Measurements from ENCODE around the gene TRIM33. TPM values are rescaled to one million over a fixed set of nuclear protein-coding genes. Genes with fewer than 3 reads are reported as not detected.

Gene TRIM33
- total and polyA plus RNA-seq, 2 donors (not counting 1 experiment from before 2014, with no cell fraction given): 13.7 to 61.0 TPM

DNA sequence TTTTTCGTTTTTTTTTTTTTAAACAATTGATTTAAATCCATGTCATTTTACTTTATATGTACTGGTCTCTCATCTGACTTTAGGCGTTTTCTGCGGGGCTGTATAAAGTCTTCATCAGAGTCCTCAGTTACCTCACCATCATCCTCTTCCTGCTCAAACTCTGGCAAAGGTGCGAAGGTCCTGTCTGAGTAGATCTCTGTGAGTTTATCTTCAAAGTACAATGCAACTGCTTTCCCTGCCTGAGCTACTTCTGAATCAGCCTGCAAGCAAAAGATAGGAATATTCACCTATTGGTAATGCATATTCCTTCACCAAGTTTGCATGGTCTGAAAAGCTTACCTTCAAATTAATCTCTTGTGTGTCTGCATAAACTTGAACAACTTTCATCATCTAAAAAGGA lies 113.4 kb downstream of the TRIM33 start:
- Histone ChIP-seq H3K79me2 (ENCODE audit: control insufficient read depth, insufficient read depth, low read length) (no peaks in the 10 kb centered on the region), H3K9me3 (ENCODE audit: control extremely low read depth in 1 of 3, control insufficient read depth in 2 of 3, insufficient read depth in 1 of 3, low read length in 2 of 3) (no peaks in the 10 kb centered on the region), H3K4me3 (ENCODE audit: control extremely low read depth in 1 of 5, extremely low read depth in 1 of 5, insufficient read depth in 1 of 5, low read depth in 2 of 5, low read length in 4 of 5) (no peak overlapping the region), H3K4me2 (replicated peaks; ENCODE audit: low read depth, low read length, poor library complexity, severe bottlenecking) (no peak overlapping the region), H3K9ac (ENCODE audit: low read length) (no peak overlapping the region), H3K4me1 (ENCODE audit: control insufficient read depth in 2 of 2, insufficient read depth in 2 of 2, low read length in 2 of 2) (no peaks in the 10 kb centered on the region), H3K36me3 (replicated peaks in 1 of 2; ENCODE audit: control extremely low read depth in 1 of 2, control insufficient read depth in 1 of 2, extremely low read depth in 1 of 2, insufficient read depth in 2 of 2, low read length in 1 of 2) (peaks cover 3 to 36% of the 10 kb centered on the region in 2 experiments), H3K27ac (ENCODE audit: low read length in 2 of 2) (no peak overlapping the region), H3K27me3 (replicated peaks in 1 of 4; ENCODE audit: control extremely low read depth in 1 of 4, control insufficient read depth in 3 of 4, insufficient read depth in 4 of 4, low read length in 3 of 4) (no peaks in the 10 kb centered on the region), H2AFZ (ENCODE audit: insufficient read depth, low read depth, low read length, poor library complexity, severe bottlenecking) (no peak overlapping the region), H4K20me1 (ENCODE audit: control insufficient read depth, insufficient read depth, low read length, poor library complexity, severe bottlenecking) (no peaks in the 10 kb centered on the region)
- no peaks in the 10 kb centered on the region for H3K4me1 Mint-ChIP-seq
- no peak for ATAC-seq (ENCODE audit: low read depth)
- CTCF ChIA-PET: interaction anchor here (0.6 kb wide), 2 partner anchors 115 to 166 kb away, joined by 3 to 6 read pairs; no protein-coding TSS in a partner anchor
- no peak for DNase-seq
- H3K4me3 Mint-ChIP-seq: no peak overlapping the region
- TF ChIP-seq, protein P1, sequence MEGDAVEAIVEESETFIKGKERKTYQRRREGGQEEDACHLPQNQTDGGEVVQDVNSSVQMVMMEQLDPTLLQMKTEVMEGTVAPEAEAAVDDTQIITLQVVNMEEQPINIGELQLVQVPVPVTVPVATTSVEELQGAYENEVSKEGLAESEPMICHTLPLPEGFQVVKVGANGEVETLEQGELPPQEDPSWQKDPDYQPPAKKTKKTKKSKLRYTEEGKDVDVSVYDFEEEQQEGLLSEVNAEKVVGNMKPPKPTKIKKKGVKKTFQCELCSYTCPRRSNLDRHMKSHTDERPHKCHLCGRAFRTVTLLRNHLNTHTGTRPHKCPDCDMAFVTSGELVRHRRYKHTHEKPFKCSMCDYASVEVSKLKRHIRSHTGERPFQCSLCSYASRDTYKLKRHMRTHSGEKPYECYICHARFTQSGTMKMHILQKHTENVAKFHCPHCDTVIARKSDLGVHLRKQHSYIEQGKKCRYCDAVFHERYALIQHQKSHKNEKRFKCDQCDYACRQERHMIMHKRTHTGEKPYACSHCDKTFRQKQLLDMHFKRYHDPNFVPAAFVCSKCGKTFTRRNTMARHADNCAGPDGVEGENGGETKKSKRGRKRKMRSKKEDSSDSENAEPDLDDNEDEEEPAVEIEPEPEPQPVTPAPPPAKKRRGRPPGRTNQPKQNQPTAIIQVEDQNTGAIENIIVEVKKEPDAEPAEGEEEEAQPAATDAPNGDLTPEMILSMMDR (IDR thresholded peaks at IDR 0.05): no peak
- TF ChIP-seq EZH2 (IDR thresholded peaks at IDR 0.05; ENCODE audit: borderline replicate concordance, insufficient read depth, low read depth, low read length, poor library complexity, severe bottlenecking): no peak
- POLR2A ChIA-PET: no interaction called here
- H3K27ac Mint-ChIP-seq: no peak overlapping the region
- no peaks in the 10 kb centered on the region for H3K9me3 Mint-ChIP-seq (ENCODE audit: insufficient read depth)
- intact Hi-C loops (cut with micrococcal nuclease): no loop called here
- no CpG with 5 or more reads among the region's 4 CpGs for WGBS (ENCODE audit: insufficient coverage)
- no peaks in the 10 kb centered on the region for H3K27me3 Mint-ChIP-seq

DNA sequence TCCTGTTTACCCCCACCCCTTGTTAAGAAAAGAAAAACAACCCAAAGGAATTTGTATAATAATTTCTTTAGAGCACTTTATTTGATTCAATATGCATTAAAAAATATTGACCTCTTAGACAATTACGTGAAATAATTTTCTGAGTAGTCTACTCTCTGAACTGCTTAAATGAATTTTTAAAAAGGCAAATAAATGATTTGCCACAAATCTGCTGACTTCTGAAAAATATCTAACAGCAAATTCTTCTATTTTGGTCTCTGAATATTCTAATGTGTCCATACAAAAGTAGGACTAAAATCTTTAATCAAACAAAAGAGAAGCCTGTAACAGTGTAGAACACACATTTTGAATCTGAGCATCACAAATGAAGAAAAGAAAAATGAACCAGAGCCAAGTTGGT lies 115.1 kb downstream of the TRIM33 start:
- Mint-ChIP-seq H3K4me1 (no peaks in the 10 kb centered on the region), H3K27me3 (no peaks in the 10 kb centered on the region), H3K4me3 (no peak overlapping the region), H3K9me3 (ENCODE audit: insufficient read depth) (no peaks in the 10 kb centered on the region), H3K27ac (no peak overlapping the region)
- Histone ChIP-seq H3K9me3 (ENCODE audit: control extremely low read depth in 1 of 3, control insufficient read depth in 2 of 3, insufficient read depth in 1 of 3, low read length in 2 of 3) (no peaks in the 10 kb centered on the region), H3K27ac (ENCODE audit: low read length in 2 of 2) (no peak overlapping the region), H2AFZ (ENCODE audit: insufficient read depth, low read depth, low read length, poor library complexity, severe bottlenecking) (no peak overlapping the region), H3K4me2 (replicated peaks; ENCODE audit: low read depth, low read length, poor library complexity, severe bottlenecking) (no peak overlapping the region), H3K27me3 (replicated peaks in 1 of 4; ENCODE audit: control extremely low read depth in 1 of 4, control insufficient read depth in 3 of 4, insufficient read depth in 4 of 4, low read length in 3 of 4) (no peaks in the 10 kb centered on the region), H4K20me1 (ENCODE audit: control insufficient read depth, insufficient read depth, low read length, poor library complexity, severe bottlenecking) (no peaks in the 10 kb centered on the region), H3K9ac (ENCODE audit: low read length) (no peak overlapping the region), H3K36me3 (replicated peaks in 1 of 2; ENCODE audit: control extremely low read depth in 1 of 2, control insufficient read depth in 1 of 2, extremely low read depth in 1 of 2, insufficient read depth in 2 of 2, low read length in 1 of 2) (peaks cover 3 to 31% of the 10 kb centered on the region in 2 experiments), H3K79me2 (ENCODE audit: control insufficient read depth, insufficient read depth, low read length) (no peaks in the 10 kb centered on the region), H3K4me3 (ENCODE audit: control extremely low read depth in 1 of 5, extremely low read depth in 1 of 5, insufficient read depth in 1 of 5, low read depth in 2 of 5, low read length in 4 of 5) (no peak overlapping the region), H3K4me1 (ENCODE audit: control insufficient read depth in 2 of 2, insufficient read depth in 2 of 2, low read length in 2 of 2) (no peaks in the 10 kb centered on the region)
- POLR2A ChIA-PET: no interaction called here
- DNase-seq (no peak), ATAC-seq (ENCODE audit: low read depth) (no peak)
- no CpG with 5 or more reads among the region's 1 CpG for WGBS (ENCODE audit: insufficient coverage)
- CTCF ChIA-PET: no interaction called here
- intact Hi-C loops (cut with micrococcal nuclease): no loop called here
- TF ChIP-seq, protein P1 (IDR thresholded peaks at IDR 0.05): no peak
- TF ChIP-seq EZH2 (IDR thresholded peaks at IDR 0.05; ENCODE audit: borderline replicate concordance, insufficient read depth, low read depth, low read length, poor library complexity, severe bottlenecking): no peak

Data from B cell (primary cell).